Globus pallidus (tissue), 1 donor: ENCODE data around the gene DLG5.

ENCODE experiments used
- DNase-seq: peaks from one replicate; pipeline ENCODE4 v3.0.0-alpha.2; 2015; ENCODE audit warnings: low spot score

The DLG5 gene

DNA sequence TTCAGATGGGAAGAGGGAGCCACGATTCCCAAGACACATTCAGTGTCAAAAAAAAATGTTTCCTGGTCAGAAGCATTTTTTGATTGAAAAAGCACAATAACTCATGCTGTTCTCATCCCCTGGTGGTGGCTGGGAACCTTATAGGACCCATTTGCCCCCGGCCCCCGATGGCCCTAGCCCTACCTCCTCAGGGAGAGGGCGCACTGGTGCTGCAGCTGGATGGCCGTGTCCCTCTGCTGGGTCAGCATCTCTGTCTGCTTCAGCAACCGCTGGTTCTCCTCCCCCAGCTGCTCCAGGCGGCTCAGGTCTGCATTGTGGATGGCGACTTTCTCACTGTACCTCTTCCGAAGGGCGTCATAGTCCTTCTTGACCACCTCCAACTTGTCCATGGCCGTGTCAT lies 83.3 kb downstream of the DLG5 start:
- no peak for DNase-seq

DNA sequence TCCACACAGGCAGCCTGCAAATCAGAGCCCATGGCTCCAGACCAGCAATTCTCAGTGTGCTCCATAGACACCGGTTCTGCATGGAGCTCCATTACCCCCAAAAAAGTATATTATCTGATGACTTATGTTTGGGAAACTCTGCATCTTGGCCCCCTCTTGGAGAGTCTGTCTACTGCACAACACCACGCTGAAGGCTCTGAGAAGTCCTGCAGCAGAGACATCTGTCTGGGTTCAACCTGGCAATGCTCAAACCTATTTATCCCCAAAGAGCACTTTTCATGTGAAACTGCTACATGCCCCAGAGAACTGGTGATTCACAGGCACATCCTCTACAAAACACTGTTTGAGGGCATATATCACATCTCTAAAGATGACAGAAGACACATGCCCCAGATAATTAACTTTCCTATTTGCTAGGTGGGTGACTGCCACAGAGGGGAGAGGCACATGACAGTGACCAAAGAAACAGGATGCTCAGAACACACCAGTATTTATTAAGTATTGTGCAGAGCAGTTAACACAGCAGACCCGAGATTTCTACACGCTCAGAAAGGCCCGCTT lies 83.8 kb downstream of the DLG5 start:
- no peak for DNase-seq

DNA sequence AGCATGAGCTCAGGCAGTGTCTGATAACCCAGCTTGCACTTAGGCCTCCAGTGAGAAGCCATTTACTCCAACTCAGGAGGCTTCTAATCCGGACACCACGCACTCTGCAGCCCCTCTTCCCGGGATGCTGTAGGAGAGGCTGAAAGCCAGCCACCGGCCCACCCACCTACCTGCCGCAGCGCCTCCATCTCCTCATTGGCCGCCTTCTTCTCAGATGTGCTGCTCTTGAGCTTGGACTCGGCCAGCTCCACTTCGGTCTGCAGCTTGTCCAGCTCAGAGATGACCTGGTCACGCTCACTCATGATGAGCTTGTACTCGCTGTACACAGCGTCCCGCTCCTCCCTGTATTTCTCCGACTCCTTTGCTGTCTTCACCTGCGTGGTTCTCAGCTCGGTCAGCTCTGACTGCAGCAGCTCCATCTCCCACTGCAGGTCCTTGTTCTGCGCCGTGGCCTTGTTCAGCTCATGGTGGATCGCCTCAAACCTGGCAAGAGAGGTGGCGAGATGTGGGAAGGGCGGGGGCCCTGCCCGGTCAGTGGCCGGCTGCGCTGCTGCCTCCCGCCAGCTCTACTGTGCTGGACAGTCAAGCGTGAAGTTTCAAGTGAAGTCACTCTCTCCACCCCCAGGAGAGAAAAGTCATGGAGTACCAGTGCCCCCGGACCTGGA lies 84.7 kb downstream of the DLG5 start:
- DNase-seq, result no peak

DNA sequence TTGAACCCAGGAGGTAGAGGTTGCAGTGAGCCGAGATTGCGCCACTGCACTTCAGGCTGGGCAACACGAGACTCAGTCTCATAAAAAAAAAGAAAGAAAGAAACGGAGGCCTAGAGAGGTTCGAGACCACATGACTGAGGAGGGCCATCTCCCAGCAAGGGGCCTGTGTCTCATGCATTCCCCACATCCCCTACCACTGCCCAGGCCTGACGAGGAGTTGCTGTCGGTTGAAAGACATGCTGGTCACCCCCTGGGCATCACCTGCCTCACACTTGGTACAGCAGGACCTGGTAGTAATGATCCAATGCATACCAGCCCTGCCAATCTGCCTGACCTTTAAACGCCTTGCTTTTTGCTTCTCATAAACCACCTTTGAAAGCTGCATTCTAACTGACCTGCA lies 85.9 kb downstream of the DLG5 start:
- DNase-seq, result no peak

DNA sequence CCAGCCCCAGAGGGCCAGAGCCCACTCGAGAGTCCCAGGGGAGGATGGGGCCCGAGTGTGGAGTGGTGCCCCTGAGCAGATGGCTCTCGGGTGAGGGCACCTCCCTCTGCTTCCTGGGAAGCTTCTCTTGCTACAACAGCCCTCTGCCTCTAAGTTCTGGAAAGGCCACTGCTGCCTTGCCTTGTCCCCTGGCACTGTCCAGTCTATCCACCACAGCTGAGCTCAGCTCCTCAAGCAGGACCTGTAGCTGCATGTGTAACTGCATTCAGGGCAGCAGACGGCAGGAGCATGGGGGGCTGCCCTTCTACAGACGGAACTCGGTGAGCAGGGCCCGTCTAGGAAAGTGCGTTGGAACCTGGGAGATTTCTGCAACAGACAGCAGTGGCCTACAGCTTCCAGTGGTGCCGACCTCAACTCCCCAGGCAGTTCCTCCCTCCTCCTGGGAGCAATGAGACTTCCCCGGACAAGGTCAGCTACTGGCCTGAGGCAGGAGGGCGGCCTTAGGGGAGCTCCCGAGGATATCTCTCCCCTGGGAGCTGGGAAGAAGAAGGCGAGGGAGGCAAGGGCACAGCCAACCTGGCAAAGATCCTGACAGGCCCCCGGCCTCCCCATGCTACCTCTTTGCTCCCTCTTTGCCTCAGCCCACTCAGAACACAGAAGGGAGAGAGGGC lies 88.5 kb downstream of the DLG5 start:
- no peak for DNase-seq

DNA sequence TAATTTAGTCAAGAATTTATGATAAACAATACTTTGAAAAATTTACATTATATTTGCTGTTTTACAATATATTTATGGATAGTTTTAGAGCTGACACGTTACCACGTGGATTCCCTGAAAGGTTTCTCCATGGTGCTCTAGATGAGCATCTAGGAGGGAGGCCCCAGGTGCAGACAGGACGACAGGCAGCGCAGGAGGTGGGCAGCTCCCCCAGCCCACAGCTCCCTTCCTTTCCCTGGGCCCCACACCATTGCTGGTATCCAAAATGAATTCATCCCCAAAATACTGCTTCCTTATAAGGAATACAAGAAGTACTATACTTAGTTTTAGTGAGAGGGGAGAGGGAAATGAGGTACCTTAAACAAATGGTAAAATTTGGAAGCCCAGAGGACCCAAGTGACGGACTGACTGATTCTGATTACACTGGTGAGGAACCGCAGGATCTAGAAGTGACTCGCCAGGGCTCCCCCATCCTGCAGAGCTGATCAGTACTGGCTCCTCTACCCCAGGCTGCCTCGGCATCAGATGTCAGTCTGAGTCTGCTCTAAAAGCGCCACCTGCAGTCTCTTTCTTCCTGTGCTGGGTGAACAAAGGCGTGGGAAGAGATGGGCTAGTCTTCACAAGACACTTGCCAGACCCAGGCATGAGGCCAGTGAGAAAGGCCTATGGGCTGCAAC lies 89.2 kb downstream of the DLG5 start:
- DNase-seq, result no peak

DNA sequence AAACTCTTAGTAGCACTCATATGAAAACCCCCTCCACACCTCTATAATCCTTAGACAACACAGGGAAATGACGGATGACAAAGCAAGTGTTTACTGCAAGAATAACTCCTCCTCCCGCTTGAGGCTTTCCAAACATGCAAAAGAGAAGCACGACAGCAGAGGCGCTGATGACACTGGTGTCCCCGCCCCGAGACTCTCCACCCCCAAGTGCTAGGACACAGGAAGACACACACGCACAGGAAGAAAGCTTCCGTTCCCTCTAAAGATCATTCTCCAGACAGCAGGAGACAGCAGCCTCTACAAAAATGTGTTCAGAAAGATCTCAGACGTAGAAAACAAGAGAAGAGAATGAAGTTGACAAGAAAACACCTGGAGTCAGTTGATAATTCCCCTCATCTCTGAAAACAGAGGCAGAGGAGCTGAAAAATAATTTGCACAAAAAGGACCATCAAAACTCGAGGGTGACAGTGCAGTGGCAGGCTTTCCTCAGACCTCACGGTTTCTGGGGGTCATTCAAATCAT lies 90.2 kb downstream of the DLG5 start:
- peak; percentile 26 for DNase-seq

DNA sequence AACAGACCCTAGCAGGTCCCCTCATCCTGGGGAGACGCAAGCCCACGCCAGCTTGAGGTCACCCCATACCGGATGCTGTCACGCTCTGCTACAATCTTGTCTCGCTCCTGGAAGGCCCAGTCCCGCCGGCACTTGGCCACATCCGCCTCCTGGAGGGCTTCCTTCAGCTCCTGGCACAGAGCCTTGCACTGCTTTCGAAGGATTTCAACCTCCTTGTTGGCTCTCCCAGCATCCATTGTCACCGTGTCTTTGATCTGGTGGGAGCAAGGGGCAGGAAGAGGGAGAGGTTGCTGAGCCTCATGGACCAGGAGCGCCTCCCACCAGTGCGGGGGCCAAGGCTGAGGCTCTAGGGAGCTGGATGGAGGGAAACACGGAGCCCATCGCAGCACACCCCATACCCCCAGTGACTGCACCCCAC lies 90.9 kb downstream of the DLG5 start:
- DNase-seq, result no peak

DNA sequence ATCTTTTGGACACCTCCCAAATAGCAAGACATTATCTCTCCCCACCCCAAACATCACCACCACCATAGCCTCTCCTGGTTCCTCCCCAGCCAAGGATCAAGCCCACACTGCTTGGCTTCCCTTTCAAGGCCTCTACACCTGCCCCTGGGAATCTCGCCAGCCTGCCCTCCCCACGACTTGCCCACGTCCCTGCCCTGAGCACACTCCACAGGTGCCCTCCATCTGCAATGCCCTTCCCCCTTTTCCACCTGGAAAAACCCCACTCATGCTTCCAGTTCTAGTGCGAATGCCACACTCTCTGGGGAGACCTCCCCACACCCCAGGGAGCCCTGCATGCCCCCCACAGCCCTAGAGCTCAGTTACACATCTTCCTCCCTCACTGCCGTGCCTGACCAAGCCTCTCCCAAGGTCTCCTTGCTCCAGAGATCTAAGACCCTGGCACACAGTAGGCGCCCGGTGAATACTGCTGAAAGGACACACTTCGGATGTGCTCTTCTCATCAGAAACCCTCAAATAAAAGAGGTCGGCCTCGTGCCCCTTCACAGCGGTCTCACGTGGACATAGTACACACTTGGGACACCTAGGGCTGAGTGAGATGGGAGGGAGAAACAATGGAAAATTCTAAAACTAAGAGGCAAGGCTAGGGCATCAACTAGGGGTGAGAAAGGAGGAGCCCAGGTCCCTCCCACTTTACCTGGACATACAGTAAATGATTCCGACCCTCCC lies 91.4 kb downstream of the DLG5 start:
- DNase-seq, result no peak

DNA sequence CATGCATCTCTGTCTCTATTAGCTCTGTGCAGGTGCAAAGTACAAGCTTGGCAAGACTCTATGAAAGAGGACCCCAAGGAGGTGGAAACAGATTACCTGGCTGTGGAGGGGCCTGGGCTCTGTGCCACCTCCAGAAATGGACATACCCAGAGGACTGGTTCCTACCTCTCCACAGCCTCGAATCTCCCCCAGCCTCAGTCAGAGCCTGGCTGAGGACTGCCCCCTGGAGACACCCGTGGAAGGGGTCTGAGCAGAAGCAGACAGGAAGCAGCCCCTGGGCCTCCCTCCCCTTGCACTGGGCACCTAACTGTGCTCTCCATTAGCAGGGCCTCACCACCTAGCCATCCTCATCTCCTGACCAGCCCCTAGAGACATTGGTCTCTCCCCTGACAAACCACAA lies 92.0 kb downstream of the DLG5 start:
- no peak for DNase-seq

DNA sequence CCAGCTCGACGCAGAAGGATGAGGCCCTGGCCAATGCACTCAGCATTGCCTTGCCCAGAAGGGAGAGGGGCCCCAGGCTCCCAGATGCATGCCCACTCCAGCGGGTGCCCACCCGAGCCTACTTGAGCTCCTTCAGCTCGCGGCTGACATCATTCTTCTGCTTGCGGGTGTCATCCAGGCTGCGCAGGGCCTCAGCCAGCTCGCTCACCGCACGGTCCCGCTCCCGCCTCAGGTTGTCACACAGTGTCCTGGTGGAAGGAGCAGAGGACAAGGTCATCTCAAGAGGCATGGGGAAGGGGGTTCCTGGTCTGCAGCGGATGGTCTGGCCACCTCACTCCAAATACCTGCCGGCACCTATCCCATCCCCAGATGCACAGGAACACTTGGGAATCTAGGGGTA lies 92.8 kb downstream of the DLG5 start:
- no peak for DNase-seq

DNA sequence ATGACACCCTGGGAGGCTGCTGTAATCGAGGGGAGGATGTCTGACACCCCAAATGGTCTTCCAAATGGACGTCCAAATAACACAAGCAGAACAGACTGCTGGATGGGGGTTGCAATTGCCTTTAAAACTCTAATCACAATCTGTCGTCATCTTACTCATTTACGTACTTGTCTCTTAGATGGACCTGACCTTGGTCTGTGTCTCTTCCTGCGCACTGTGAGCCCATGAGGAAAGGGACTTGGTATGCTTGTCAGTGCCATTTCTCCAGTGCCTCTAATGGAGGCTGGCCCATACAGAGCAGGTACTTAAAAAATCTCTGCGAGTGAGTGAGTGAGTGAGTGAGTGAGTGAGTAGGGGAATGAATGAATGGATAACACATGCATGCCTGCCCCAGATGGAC lies 93.3 kb downstream of the DLG5 start:
- DNase-seq, result no peak

DNA sequence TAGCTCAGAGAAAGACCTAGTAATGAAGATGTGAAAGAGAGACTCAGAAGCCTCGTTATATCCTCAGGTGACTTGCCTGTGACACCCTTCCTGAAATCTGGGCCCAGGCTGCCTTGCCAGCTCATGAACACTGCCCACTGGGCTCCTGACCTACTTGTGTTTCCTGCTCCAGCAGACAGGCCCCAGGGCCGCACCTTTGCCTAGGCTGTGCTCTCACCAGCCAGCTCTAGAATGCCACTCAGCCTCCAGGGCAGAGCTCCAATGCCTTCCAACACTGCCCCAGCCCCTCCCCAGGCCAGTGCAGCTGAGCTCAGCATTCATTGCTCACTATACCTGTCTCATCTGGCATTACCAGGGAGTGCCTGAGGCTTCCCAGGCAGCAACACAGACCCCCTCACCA lies 94.3 kb downstream of the DLG5 start:
- no peak for DNase-seq

DNA sequence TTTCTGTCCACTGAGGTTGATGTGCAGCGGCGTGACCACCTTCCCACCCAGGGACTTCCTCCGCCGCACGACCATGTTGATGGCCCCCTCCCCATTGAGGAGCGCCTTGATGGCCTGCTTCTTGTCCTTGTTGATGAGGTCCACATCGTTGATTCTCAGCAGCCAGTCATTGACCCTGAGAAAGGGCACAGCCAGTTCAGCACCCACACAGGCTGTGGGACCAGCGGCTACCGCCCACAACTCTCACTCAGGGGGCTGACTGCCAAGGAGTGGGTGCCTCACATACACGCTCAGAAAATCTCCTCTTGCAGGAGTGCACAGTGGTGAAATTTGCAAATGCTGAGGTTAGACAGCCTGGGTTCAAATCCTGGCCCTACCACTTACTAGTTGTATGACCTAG lies 97.2 kb downstream of the DLG5 start:
- no peak for DNase-seq

DNA sequence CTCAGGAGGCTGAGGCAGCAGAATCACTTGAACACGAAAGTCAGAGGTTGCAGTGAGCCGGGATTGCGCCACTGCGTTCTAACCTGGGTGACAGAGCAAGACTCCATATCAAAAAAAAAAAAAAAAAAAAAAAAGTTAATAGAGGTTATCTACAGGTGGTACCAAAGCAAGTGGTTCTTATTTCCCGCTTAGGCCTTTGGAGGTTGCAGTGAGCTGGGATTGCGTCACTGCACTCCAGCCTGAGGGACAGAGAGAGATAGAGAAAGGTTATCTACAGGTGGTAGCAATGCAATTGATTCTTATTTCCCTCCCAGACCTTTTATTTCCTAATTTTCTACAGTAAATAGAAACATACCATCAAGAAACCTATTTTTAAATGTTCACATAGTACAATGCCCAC lies 98.2 kb downstream of the DLG5 start:
- no peak for DNase-seq

DNA sequence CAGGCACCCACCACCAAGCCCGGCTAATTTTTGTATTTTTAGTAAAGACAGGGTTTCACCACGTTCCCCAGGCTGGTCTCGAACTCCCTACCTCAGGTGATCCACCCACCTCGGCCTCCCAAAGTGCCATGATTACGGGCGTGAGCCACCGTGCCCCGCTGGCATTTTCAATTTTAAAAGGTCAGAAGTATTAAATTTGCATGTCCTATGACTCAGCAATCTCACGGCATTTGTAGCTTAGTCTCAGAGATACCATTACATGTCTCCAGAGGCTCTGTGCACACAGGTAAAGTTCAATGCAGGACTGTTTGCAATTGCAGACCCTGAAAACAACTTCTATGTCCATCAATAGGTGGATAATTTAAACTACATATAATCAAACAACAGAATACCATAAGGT lies 99.2 kb downstream of the DLG5 start:
- DNase-seq, result no peak

DNA sequence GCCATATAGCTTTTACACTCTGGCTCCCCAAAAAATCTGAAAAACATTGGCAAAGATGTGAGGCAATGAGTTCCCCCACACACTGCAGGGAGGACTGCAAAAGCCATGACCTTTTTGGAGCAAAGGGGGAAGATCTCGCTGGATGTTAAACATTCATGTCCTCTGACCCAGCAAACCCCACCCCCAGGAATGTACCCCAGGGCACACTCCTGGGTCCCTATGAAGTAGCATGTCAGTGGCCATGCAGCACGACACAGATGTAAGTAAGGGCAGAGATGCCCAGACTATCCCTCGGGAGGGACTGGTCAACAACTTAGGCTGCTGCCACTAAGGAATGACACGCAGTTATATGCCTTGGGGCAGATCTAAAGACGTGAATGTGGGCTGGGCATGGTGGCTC lies 100.6 kb downstream of the DLG5 start:
- no peak for DNase-seq

DNA sequence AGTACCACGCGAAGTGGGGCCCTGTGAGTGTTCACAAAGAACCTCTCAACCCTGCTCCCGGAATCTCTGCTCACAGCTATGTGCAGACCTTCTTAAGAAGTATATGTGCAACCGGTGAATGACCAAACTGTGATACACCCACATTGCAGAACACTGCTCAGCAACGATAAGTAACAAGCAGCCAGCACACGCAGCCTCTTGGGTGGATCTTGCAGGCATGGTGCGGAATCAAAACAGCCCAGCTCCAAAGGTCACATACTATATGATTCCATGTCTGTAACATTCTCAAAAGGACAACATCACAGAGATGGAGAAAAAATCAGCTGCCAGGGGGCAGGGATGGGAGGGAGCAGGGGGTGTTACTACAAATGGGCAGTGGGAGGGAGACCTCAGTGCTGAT lies 101.6 kb downstream of the DLG5 start:
- DNase-seq, result no peak

DNA sequence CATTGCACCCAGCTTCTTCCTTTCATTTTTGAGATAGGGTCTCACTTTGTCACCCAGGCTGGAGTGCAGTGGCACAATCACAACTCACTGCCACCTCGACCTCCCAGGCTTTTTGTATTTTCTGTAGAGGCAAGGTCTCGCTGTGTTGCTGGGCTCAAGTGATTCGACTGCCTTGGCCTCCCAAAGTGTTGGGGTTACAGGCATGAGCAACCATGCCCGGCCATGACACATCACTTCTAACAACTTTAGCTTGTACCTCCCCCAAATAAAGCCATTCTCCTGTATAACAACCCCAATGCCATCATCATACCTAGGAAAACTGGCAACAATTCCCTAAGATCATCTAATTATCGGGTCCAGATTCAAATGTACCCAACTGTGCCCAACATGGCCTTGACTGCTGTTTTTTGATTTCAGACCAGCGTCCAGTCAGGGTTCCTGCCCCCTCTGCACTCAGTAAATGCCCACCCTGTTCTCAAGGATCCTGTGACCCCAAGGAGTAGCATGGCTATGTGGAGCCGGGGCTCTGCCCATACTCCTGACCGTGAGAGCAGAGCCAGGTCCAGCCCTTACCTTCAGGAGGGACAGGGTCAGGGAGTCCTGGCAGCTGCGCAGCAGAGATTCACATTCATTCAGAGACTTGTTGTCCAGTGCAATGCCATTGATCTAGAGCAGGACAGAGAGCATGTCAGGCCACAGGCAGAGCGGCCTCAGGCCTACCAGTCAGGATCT lies 102.6 kb downstream of the DLG5 start:
- no peak for DNase-seq

DNA sequence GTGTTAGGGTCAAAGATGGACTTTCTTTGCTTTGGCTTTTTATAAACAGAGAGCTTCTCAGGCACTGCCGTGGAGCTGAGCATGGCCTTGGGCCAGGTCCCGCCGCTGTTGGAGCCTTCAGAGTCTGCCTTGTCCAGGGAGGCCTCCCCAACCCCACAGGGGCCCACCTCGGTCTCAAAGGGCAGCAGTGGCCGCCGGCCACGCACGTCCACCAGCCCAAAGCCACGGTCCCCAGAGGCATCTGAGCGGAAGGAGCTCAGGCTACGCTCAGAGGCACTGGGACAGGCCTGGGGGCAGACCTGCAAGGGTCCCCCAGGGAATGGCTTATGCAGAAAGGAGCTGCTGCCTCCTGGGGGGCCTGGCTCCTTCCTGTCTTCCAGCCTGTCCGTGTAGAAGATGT lies 105.0 kb downstream of the DLG5 start:
- no peak for DNase-seq

DNA sequence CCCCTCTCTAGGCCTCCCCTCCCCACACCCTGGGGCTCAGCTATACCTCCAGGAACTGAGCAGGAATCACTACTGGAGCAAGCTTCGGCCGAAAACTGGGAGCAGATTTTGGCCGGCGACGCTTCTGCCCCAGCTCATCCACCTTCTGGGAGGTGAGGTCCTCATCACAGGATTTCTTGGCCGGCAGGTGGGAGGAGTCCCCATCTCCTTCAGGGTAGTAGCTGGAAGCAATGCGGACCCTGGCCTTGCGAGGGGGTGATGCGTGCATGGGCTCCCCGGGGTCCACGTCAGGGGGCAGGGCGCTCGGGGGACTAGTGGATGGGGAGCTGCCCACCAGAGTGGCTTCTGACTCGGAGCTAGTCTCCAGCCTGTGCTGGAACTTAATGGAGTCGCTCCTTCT lies 105.5 kb downstream of the DLG5 start:
- DNase-seq, result no peak

DNA sequence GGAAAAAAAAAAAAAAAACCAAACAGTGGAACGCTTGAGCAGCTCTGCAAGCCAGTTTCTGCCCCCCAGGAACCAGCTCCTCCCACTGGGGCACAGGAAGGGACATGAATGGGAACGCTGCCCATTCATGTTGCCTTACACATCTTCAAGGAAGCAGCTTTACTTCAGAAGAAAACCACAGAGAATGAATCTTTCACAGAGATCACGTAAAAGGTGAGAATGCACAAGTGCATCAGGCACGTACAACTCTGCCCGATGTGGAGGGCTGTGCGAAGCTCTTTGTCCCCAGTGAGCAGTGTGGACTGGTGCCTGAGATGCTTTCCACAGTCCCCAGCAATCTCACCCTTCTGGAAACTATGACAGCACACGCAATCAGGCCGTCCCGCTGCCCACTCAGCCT lies 106.2 kb downstream of the DLG5 start:
- DNase-seq, result no peak
